Vagina (tissue), 2 donors: ENCODE measurements around the gene CSTPP1. TPM values are rescaled to one million over a fixed set of nuclear protein-coding genes. Genes with fewer than 3 reads are reported as not detected.

Experiments
- DNase-seq, 2 donors: peaks; one replicate each; pipeline ENCODE4 v3.0.0-alpha.2; 2017; ENCODE audit errors: extremely low spot score in 2 of 2
- H3K27ac ChIP-seq: fragments of 200-600 bp; sonication (generic); one replicate; pipeline ENCODE4 v1.5.1; 2019
- H3K27me3 ChIP-seq: fragments of 200-600 bp; sonication (generic); one replicate; pipeline ENCODE4 v1.5.1; 2019
- H3K36me3 ChIP-seq, 2 donors: fragments of 200-600 bp; sonication (generic); one replicate each; pipeline ENCODE4 v1.5.1; 2017 to 2019
- H3K4me1 ChIP-seq: fragments of 200-600 bp; sonication (generic); one replicate; pipeline ENCODE4 v1.5.1; 2019
- H3K4me3 ChIP-seq, 2 donors: fragments of 200-600 bp; sonication (generic); 1 replicate in 1 of 2; 2 replicates in 1 of 2; pipeline ENCODE4 v1.5.1; 2016 to 2019
- H3K9me3 ChIP-seq: fragments of 200-600 bp; sonication (generic); one replicate; pipeline ENCODE4 v1.5.1; 2019
- POLR2A ChIP-seq, 2 donors: fragments of 450-650 bp; IDR thresholded peaks; one replicate each; pipeline ENCODE4 v1.6.1; 2017; ENCODE audit warnings: antibody characterized with exemption in 2 of 2, mild to moderate bottlenecking in 2 of 2, moderate library complexity in 2 of 2
- POLR2AphosphoS5 ChIP-seq, 2 donors: sonication (generic); formaldehyde crosslinking; IDR thresholded peaks; one replicate each; pipeline ENCODE4 v1.9.0; 2017; ENCODE audit warnings: antibody characterized with exemption in 2 of 2, mild to moderate bottlenecking in 2 of 2, low read depth in 1 of 2; ENCODE audit not compliant: insufficient read depth in 1 of 2
- intact Hi-C: fragments of 100-400 bp; cut with DNase I; formaldehyde crosslinking; loops from one replicate; pipeline ENCODE4 v1.15.1; 2023
- total RNA-seq: library from RNA; depleted of rRNA; stranded (reverse); fragments of >200 nt; gene quantifications from one replicate; pipeline ENCODE4 v1.2.3, GENCODE V29; 2016
- TF ChIP-seq, protein P1 (sequence below), 3 experiments: fragments of 450-650 bp in 2 of 3; fragments of 200-600 bp in 1 of 3; sonication (generic) in 1 of 3; IDR thresholded peaks; one replicate each; pipeline ENCODE4 v1.5.1; 2017 to 2019; ENCODE audit warnings: antibody characterized with exemption in 3 of 3, mild to moderate bottlenecking in 2 of 3, moderate library complexity in 2 of 3

The CSTPP1 gene
- total RNA-seq, 1 donor from 2014 or later: 30.7 TPM

DNA sequence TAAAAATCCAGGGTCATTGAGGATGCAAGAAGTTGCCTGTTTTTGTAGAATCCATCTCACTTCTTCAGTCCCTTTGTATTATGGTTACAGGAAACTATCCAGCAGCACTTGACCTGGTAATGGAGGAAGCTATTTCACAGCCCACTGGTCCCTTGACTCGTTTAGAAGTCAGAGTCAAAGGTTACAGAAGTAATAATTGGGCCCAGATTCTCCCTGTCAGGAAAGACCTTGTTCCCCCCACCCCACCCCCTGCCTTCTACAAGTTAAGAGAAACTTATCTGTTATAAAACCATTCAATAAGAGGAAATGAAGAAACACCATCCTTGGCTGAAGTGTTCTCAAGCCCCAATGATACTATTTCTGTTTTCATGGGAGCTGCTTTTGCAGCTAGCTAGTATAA is 65.8 kb downstream of the CSTPP1 start:
- H3K4me1 ChIP-seq: peaks cover 22% of the 10 kb centered on the region
- H3K36me3 ChIP-seq: no peaks in the 10 kb centered on the region
- H3K27ac ChIP-seq: no peak overlapping the region
- no peak for DNase-seq
- H3K4me3 ChIP-seq: no peak overlapping the region
- intact Hi-C loops: no loop called here
- no peaks in the 10 kb centered on the region for H3K27me3 ChIP-seq
- TF ChIP-seq POLR2AphosphoS5 (IDR thresholded peaks at IDR 0.05; ENCODE audit: insufficient read depth in 1 of 2, low read depth in 1 of 2) (no peak), POLR2A (IDR thresholded peaks at IDR 0.05) (no peak)
- TF ChIP-seq, protein P1, sequence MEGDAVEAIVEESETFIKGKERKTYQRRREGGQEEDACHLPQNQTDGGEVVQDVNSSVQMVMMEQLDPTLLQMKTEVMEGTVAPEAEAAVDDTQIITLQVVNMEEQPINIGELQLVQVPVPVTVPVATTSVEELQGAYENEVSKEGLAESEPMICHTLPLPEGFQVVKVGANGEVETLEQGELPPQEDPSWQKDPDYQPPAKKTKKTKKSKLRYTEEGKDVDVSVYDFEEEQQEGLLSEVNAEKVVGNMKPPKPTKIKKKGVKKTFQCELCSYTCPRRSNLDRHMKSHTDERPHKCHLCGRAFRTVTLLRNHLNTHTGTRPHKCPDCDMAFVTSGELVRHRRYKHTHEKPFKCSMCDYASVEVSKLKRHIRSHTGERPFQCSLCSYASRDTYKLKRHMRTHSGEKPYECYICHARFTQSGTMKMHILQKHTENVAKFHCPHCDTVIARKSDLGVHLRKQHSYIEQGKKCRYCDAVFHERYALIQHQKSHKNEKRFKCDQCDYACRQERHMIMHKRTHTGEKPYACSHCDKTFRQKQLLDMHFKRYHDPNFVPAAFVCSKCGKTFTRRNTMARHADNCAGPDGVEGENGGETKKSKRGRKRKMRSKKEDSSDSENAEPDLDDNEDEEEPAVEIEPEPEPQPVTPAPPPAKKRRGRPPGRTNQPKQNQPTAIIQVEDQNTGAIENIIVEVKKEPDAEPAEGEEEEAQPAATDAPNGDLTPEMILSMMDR (IDR thresholded peaks at IDR 0.05): no peak
- H3K9me3 ChIP-seq: no peaks in the 10 kb centered on the region

DNA sequence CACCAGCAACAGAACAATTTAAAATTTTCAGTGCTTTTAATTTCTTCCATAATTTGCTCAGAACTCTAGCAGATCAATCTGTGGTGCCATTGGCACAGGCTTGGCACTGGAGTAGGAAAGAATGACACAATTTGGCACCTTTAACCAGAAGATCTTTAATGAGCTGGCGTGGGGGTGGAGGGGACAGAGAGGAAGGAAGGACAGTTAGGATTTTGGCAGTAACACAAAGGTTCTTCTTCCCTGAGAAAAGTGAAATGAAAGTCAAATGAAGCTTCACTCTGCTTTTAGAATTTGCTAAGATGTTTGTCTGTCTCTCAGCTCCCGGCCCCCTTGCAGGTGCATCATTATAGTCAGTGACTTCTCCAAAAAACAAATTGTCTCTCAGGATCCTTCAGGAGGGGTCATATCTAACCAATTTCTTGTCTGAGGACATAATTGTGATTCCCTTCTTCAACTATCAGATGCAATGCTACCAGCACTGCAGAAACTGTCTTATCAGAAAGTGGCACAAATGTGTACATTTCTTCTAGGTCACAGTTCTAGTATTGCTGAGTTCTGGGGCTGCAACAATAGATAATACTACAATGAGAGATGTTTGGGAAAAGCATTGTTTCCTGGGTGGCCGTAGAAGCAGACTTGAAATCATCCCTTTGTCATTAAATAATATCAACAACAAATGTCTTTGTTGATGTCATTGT is 66.8 kb downstream of the CSTPP1 start:
- Histone ChIP-seq H3K27ac (no peak overlapping the region), H3K4me3 (no peak overlapping the region), H3K4me1 (peaks cover 22% of the 10 kb centered on the region), H3K9me3 (no peaks in the 10 kb centered on the region), H3K27me3 (no peaks in the 10 kb centered on the region), H3K36me3 (no peaks in the 10 kb centered on the region)
- no peak for DNase-seq
- intact Hi-C loops: no loop called here
- TF ChIP-seq POLR2A (IDR thresholded peaks at IDR 0.05) (no peak), POLR2AphosphoS5 (IDR thresholded peaks at IDR 0.05; ENCODE audit: insufficient read depth in 1 of 2, low read depth in 1 of 2) (no peak)
- TF ChIP-seq, protein P1 (IDR thresholded peaks at IDR 0.05): no peak

DNA sequence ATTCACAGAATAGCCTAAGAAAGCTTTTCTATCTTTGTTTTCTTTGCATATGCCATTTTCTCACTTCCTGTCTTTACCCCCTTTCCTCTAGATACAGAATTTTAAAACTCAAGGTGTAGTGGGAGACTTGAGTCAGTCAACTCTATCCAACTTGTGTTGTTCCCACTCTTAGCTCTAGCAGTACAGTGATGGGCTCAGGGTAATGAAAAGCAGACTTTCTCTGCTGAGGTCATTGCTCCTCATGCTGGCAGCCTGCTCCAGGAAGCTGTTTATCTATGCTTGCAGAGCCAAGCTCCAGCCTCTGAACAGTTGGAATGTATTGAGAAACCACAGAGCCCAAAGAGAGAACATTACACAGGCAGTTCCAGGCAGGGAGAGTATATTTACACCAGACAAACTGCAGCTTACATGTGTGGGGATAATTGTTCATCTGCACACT is 68.1 kb downstream of the CSTPP1 start:
- Histone ChIP-seq H3K27me3 (no peaks in the 10 kb centered on the region), H3K4me1 (peaks cover 22% of the 10 kb centered on the region), H3K27ac (peak overlapping the region; percentile 30), H3K4me3 (no peak overlapping the region), H3K9me3 (no peaks in the 10 kb centered on the region), H3K36me3 (no peaks in the 10 kb centered on the region)
- peak in 1 of 2 donors; percentile 64 for TF ChIP-seq POLR2AphosphoS5 (IDR thresholded peaks at IDR 0.05; ENCODE audit: insufficient read depth in 1 of 2, low read depth in 1 of 2)
- TF ChIP-seq, protein P1 (IDR thresholded peaks at IDR 0.05): no peak
- no peak for TF ChIP-seq POLR2A (IDR thresholded peaks at IDR 0.05)
- intact Hi-C loops: no loop called here
- DNase-seq: peak in 1 of 2 donors; percentile 93

DNA sequence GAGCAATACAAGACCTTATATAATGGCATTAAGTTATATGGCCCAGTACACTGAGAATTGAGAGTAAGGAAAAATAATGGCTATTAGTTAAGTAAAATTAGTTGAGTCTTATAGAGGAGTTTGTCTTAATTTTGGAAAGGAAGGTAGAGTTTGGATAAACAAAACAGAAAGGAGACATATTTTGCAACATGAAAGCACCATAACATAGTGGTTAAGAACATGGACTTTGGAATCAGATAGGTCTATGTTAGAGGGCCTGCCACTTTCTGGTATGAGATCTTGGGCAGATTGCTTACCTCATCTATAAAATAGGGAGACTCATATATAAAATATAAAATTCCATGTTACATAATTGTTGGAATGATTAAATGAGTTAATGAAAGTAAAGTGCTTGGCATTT is 68.9 kb downstream of the CSTPP1 start:
- Histone ChIP-seq H3K27me3 (no peaks in the 10 kb centered on the region), H3K36me3 (no peaks in the 10 kb centered on the region), H3K4me3 (no peak overlapping the region), H3K4me1 (peaks cover 22% of the 10 kb centered on the region), H3K27ac (no peak overlapping the region), H3K9me3 (no peaks in the 10 kb centered on the region)
- TF ChIP-seq, protein P1 (IDR thresholded peaks at IDR 0.05): no peak
- no peak for TF ChIP-seq POLR2AphosphoS5 (IDR thresholded peaks at IDR 0.05; ENCODE audit: insufficient read depth in 1 of 2, low read depth in 1 of 2)
- no peak for TF ChIP-seq POLR2A (IDR thresholded peaks at IDR 0.05)
- intact Hi-C loops: no loop called here
- no peak for DNase-seq

DNA sequence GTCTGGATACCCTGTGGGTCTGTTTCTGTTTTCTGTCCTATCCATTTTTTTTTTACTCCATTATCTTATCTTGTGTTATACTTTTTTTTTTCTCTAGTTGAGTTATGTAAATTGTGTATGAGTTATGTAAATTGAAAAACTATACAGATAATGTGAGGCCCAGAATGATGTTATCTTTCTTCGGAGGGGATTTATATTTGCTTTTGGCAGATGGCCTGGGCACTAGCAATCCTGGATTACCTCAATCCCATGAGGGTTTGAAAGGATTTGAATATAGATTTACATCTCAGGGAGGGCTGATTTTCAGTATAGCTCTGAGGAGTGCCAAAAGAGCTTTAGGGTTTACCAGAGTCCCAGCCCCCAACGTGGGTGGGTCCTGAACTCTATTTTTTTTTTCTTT is 71.0 kb downstream of the CSTPP1 start:
- Histone ChIP-seq H3K4me3 (no peak overlapping the region), H3K36me3 (no peaks in the 10 kb centered on the region), H3K4me1 (peaks cover 22% of the 10 kb centered on the region), H3K27ac (no peak overlapping the region), H3K27me3 (no peaks in the 10 kb centered on the region), H3K9me3 (no peaks in the 10 kb centered on the region)
- intact Hi-C loops: no loop called here
- TF ChIP-seq, protein P1 (IDR thresholded peaks at IDR 0.05): no peak
- no peak for TF ChIP-seq POLR2AphosphoS5 (IDR thresholded peaks at IDR 0.05; ENCODE audit: insufficient read depth in 1 of 2, low read depth in 1 of 2)
- no peak for TF ChIP-seq POLR2A (IDR thresholded peaks at IDR 0.05)
- DNase-seq: no peak
